GM12892 (cell line): Measurements from ENCODE around the gene LRRC9.

Experiments used
- POLR2A ChIP-seq: IDR thresholded peaks from 2 replicates; pipeline ENCODE4 v1.6.1; 2011; ENCODE audit warnings: low read depth, low read length, control low read depth
- POLR2AphosphoS5 ChIP-seq: IDR thresholded peaks from 2 replicates; pipeline ENCODE4 v1.6.1; 2011; ENCODE audit warnings: low read depth, low read length, control low read depth
- TAF1 ChIP-seq: IDR thresholded peaks from 2 replicates; pipeline ENCODE4 v1.6.1; 2011; ENCODE audit warnings: low read depth, mild to moderate bottlenecking, control low read depth, low read length, borderline replicate concordance

- TF ChIP-seq POLR2AphosphoS5: no peak
- no peak for TF ChIP-seq POLR2A
- no peak for TF ChIP-seq TAF1
Observed at GRCh38 chr14:59890676-59891075, 29.3 kb upstream of the LRRC9 start.
